Mesothelial cell of epicardium (in vitro differentiated cells): ENCODE measurements around the gene PHYHIPL. TPM values are rescaled to one million over a fixed set of nuclear protein-coding genes. Genes with fewer than 3 reads are reported as not detected.

Experiments used
- DNase-seq, 2 experiments: peaks; one replicate each; pipeline ENCODE4 v3.0.0; 2021; ENCODE audit warnings: low spot score in 2 of 2; ENCODE audit not compliant: unreplicated experiment in 2 of 2
- H3K27ac Mint-ChIP-seq: 2 replicates; pipeline ENCODE4 v1.8.0; 2021; ENCODE audit warnings: mixed read lengths
- H3K27me3 Mint-ChIP-seq: 2 replicates; pipeline ENCODE4 v1.8.0; 2021; ENCODE audit warnings: low read depth, mixed read lengths
- H3K36me3 Mint-ChIP-seq: 2 replicates; pipeline ENCODE4 v1.8.0; 2021; ENCODE audit warnings: mixed read lengths
- H3K4me1 Mint-ChIP-seq: 2 replicates; pipeline ENCODE4 v1.8.0; 2021; ENCODE audit warnings: mixed read lengths
- H3K4me3 Mint-ChIP-seq: 2 replicates; pipeline ENCODE4 v1.8.0; 2021; ENCODE audit warnings: mild to moderate bottlenecking, moderate library complexity, mixed read lengths
- H3K9me3 Mint-ChIP-seq: 2 replicates; pipeline ENCODE4 v1.8.0; 2021; ENCODE audit warnings: mixed read lengths
- CTCF ChIP-seq: fragments of 200-600 bp; sonication (generic); IDR thresholded peaks from one replicate; pipeline ENCODE4 v1.5.0; 2021; ENCODE audit warnings: antibody characterized with exemption; ENCODE audit not compliant: unreplicated experiment
- total RNA-seq: library from RNA; stranded (reverse); gene quantifications from 3 replicates; pipeline ENCODE4 v1.2.1, GENCODE V29; 2021

The PHYHIPL gene
- total RNA-seq, 1 donor from 2014 or later: 0.56 TPM

- Mint-ChIP-seq H3K36me3 (no peaks in the 10 kb centered on the region), H3K4me3 (peak overlapping the region; percentile 75), H3K27ac (no peak overlapping the region), H3K27me3 (peaks cover 40% of the 10 kb centered on the region), H3K9me3 (no peaks in the 10 kb centered on the region), H3K4me1 (peaks cover 10% of the 10 kb centered on the region)
- peak; percentile 19 to 54 for DNase-seq
- TF ChIP-seq CTCF: no peak
Measured at GRCh38 chr10:59177031-59177797, 771 bp downstream of the PHYHIPL start.

GRCh38 chr10:59177836-59178235 lies 1.4 kb downstream of the PHYHIPL start:
- Mint-ChIP-seq H3K9me3 (no peaks in the 10 kb centered on the region), H3K27me3 (peaks cover 40% of the 10 kb centered on the region), H3K4me3 (peak overlapping the region; percentile 75), H3K4me1 (peaks cover 10% of the 10 kb centered on the region), H3K36me3 (no peaks in the 10 kb centered on the region), H3K27ac (no peak overlapping the region)
- TF ChIP-seq CTCF: no peak
- no peak for DNase-seq

GRCh38 chr10:59179068-59179467 lies 2.6 kb downstream of the PHYHIPL start:
- Mint-ChIP-seq H3K9me3 (no peaks in the 10 kb centered on the region), H3K27ac (no peak overlapping the region), H3K4me3 (no peak overlapping the region), H3K27me3 (peaks cover 33% of the 10 kb centered on the region), H3K36me3 (no peaks in the 10 kb centered on the region), H3K4me1 (peaks cover 10% of the 10 kb centered on the region)
- no peak for TF ChIP-seq CTCF
- DNase-seq: no peak

GRCh38 chr10:59180689-59181270 lies 4.3 kb downstream of the PHYHIPL start:
- H3K27me3 Mint-ChIP-seq: peaks cover 18% of the 10 kb centered on the region
- no peak for DNase-seq
- no peak overlapping the region for H3K4me3 Mint-ChIP-seq
- no peak overlapping the region for H3K27ac Mint-ChIP-seq
- no peaks in the 10 kb centered on the region for H3K9me3 Mint-ChIP-seq
- no peaks in the 10 kb centered on the region for H3K36me3 Mint-ChIP-seq
- no peak for TF ChIP-seq CTCF
- peaks cover 8% of the 10 kb centered on the region for H3K4me1 Mint-ChIP-seq

GRCh38 chr10:59181668-59182067 lies 5.2 kb downstream of the PHYHIPL start:
- Mint-ChIP-seq H3K4me3 (no peak overlapping the region), H3K27ac (no peak overlapping the region), H3K27me3 (peaks cover 11% of the 10 kb centered on the region), H3K36me3 (no peaks in the 10 kb centered on the region), H3K9me3 (no peaks in the 10 kb centered on the region), H3K4me1 (peaks cover 4% of the 10 kb centered on the region)
- DNase-seq: no peak
- peak; percentile 14 for TF ChIP-seq CTCF
